ENCODE measurements around the gene PNKD. TPM values are rescaled to one million over a fixed set of nuclear protein-coding genes. Genes with fewer than 3 reads are reported as not detected.

PNKD gene
- total RNA-seq, 1 experiment from 2014 or later, result 97.7 TPM

DNA sequence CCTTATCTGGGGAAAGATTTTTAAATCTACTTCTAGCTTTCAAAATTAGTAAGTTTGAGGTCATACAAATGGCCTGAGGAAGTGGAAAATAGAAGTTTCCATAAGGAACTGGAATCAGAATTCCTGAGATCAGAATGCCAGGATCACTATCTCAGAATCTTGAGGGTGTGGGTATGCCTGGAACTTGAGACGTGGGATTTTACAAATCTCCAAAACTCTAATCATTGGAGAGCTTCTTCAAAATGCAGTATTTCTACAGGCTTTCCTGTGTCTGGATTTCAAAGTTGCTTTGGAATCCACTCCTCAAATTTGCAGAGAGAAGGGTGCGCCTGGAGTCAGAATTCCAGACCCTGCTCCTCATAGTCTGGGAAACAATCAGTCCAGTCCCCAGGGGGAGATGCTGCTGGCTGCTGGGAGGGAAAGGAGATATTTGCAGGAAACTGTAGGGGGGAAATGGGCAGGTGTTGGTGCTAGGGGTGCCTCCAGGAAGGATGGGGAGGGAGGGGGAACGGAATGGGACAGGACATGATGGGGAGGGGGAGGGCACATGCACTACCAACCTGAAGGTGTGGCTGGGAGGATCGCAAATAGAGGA is 55.3 kb downstream of the PNKD start:
- no peaks in the 10 kb centered on the region for H3K9me2 ChIP-seq (replicated peaks; ENCODE audit: low read length)
- no peak overlapping the region for H3K27ac ChIP-seq (ENCODE audit: low read length)
- H3K9ac ChIP-seq (ENCODE audit: low read length), result no peak overlapping the region
- no peak for TF ChIP-seq EZH2 (IDR thresholded peaks at IDR 0.05; ENCODE audit: low read length, unreplicated experiment)
- TF ChIP-seq, protein P1, sequence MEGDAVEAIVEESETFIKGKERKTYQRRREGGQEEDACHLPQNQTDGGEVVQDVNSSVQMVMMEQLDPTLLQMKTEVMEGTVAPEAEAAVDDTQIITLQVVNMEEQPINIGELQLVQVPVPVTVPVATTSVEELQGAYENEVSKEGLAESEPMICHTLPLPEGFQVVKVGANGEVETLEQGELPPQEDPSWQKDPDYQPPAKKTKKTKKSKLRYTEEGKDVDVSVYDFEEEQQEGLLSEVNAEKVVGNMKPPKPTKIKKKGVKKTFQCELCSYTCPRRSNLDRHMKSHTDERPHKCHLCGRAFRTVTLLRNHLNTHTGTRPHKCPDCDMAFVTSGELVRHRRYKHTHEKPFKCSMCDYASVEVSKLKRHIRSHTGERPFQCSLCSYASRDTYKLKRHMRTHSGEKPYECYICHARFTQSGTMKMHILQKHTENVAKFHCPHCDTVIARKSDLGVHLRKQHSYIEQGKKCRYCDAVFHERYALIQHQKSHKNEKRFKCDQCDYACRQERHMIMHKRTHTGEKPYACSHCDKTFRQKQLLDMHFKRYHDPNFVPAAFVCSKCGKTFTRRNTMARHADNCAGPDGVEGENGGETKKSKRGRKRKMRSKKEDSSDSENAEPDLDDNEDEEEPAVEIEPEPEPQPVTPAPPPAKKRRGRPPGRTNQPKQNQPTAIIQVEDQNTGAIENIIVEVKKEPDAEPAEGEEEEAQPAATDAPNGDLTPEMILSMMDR (conservative IDR thresholded peaks at IDR 0.05; ENCODE audit: low read depth, low read length), result no peak
- TF ChIP-seq EZH2phosphoT487 (IDR thresholded peaks at IDR 0.05; ENCODE audit: borderline replicate concordance, low read length), result no peak
- no peaks in the 10 kb centered on the region for H4K20me1 ChIP-seq (ENCODE audit: low read length)
- no peaks in the 10 kb centered on the region for H3K9me3 ChIP-seq (ENCODE audit: low read length)
- no peak for DNase-seq
- H2AFZ ChIP-seq (ENCODE audit: low read length), result no peak overlapping the region
- H3K4me3 ChIP-seq (ENCODE audit: low read length), result no peak overlapping the region
- no peaks in the 10 kb centered on the region for H3F3A ChIP-seq (ENCODE audit: low read length, unreplicated experiment)
- ATAC-seq, result no peak
- no peaks in the 10 kb centered on the region for H3K36me3 ChIP-seq (ENCODE audit: low read depth, low read length)
- CTCF ChIA-PET, result no interaction called here
- H3K4me1 ChIP-seq (ENCODE audit: insufficient read depth, low read length), result peaks cover 10% of the 10 kb centered on the region
- no peaks in the 10 kb centered on the region for H3K27me3 ChIP-seq (ENCODE audit: low read length)
- no peak overlapping the region for H3K4me2 ChIP-seq (ENCODE audit: low read length)
- no TSS peak for BruUV-seq (replicated peaks)
- H3K79me2 ChIP-seq (ENCODE audit: low read length), result no peaks in the 10 kb centered on the region
- POLR2A ChIA-PET (ENCODE audit: unreplicated experiment), result no interaction called here
- intact Hi-C loops (cut with micrococcal nuclease), result no loop called here

DNA sequence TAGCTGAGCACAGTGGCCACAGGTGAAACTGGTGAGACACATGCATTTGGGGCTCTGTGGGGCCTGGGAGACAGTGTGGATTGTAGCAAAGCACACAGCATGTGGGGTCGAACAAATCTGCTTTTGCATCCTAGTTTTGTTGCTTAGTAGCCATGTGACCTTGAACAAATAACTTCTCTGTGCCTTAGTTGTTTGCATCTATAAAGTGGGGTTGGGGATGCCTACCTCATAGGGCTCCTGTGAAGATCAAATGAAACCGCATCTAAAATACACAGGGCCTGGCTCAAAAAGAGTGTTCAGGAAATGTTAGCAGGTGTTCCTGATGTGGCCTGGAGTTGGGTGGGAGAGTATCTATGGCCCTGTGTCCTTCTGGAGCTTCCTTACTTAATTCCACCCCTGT is 56.0 kb downstream of the PNKD start:
- BruUV-seq (replicated peaks), result no TSS peak
- H4K20me1 ChIP-seq (ENCODE audit: low read length), result no peaks in the 10 kb centered on the region
- H3K4me1 ChIP-seq (ENCODE audit: insufficient read depth, low read length), result peaks cover 10% of the 10 kb centered on the region
- no peak overlapping the region for H3K27ac ChIP-seq (ENCODE audit: low read length)
- H3K4me3 ChIP-seq (ENCODE audit: low read length), result no peak overlapping the region
- H3K79me2 ChIP-seq (ENCODE audit: low read length), result no peaks in the 10 kb centered on the region
- no peak for ATAC-seq
- no peaks in the 10 kb centered on the region for H3K9me3 ChIP-seq (ENCODE audit: low read length)
- TF ChIP-seq EZH2phosphoT487 (IDR thresholded peaks at IDR 0.05; ENCODE audit: borderline replicate concordance, low read length) (no peak), EZH2 (IDR thresholded peaks at IDR 0.05; ENCODE audit: low read length, unreplicated experiment) (no peak)
- TF ChIP-seq, protein P1 (conservative IDR thresholded peaks at IDR 0.05; ENCODE audit: low read depth, low read length), result no peak
- H3K9ac ChIP-seq (ENCODE audit: low read length), result no peak overlapping the region
- no peak overlapping the region for H2AFZ ChIP-seq (ENCODE audit: low read length)
- DNase-seq, result no peak
- H3F3A ChIP-seq (ENCODE audit: low read length, unreplicated experiment), result no peaks in the 10 kb centered on the region
- no peaks in the 10 kb centered on the region for H3K36me3 ChIP-seq (ENCODE audit: low read depth, low read length)
- no peak overlapping the region for H3K4me2 ChIP-seq (ENCODE audit: low read length)
- intact Hi-C loops (cut with micrococcal nuclease), result no loop called here
- ChIA-PET POLR2A (ENCODE audit: unreplicated experiment) (no interaction called here), CTCF (no interaction called here)
- H3K9me2 ChIP-seq (replicated peaks; ENCODE audit: low read length), result no peaks in the 10 kb centered on the region
- no peaks in the 10 kb centered on the region for H3K27me3 ChIP-seq (ENCODE audit: low read length)

DNA sequence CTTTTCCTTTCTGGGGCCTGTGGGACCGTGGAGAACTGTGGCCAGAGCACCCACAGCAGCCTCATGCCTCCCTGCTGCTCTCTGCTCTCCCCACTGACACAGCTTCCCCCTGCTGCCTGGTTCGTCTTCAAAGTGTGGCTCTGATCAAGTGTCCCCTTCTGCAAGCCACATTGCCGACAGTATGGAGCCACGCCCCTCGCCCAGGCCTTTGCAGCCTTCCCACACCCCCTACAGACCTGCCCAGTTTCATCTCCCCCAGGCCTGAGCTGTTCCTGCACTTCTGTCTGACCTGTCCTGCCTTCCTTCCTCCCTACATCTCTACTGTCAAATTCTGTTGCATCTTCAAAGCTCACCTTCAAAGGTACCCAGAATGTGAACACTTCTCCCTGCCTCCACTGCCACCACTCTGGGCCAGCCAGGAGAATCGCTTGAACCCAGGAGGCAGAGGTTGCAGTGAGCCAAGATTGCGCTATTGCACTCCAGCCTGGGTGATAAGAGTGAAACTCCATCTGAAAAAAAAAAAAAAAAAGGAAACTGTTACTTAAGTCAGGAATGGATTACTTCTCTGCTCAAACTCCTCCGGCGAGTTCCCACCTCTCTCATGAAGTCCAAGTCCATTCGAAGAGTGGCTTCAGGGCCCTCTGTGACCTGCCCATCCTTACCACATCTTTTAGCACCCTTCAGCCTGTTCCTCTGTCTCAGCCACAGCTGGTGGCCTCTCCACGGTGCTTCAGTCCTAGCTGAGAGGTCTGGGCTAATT is 57.3 kb downstream of the PNKD start:
- intact Hi-C loops (cut with micrococcal nuclease), result no loop called here
- Histone ChIP-seq H4K20me1 (ENCODE audit: low read length) (no peaks in the 10 kb centered on the region), H3K9me2 (replicated peaks; ENCODE audit: low read length) (no peaks in the 10 kb centered on the region), H3K4me2 (ENCODE audit: low read length) (no peak overlapping the region), H2AFZ (ENCODE audit: low read length) (no peak overlapping the region), H3K27me3 (ENCODE audit: low read length) (no peaks in the 10 kb centered on the region), H3K9ac (ENCODE audit: low read length) (no peak overlapping the region), H3K27ac (ENCODE audit: low read length) (no peak overlapping the region), H3K36me3 (ENCODE audit: low read depth, low read length) (no peaks in the 10 kb centered on the region), H3K4me3 (ENCODE audit: low read length) (no peak overlapping the region), H3F3A (ENCODE audit: low read length, unreplicated experiment) (no peaks in the 10 kb centered on the region), H3K79me2 (ENCODE audit: low read length) (no peaks in the 10 kb centered on the region), H3K9me3 (ENCODE audit: low read length) (no peaks in the 10 kb centered on the region), H3K4me1 (ENCODE audit: insufficient read depth, low read length) (peaks cover 10% of the 10 kb centered on the region)
- no peak for DNase-seq
- no peak for ATAC-seq
- CTCF ChIA-PET, result no interaction called here
- BruUV-seq (replicated peaks), result no TSS peak
- TF ChIP-seq EZH2 (IDR thresholded peaks at IDR 0.05; ENCODE audit: low read length, unreplicated experiment), result no peak
- TF ChIP-seq, protein P1 (conservative IDR thresholded peaks at IDR 0.05; ENCODE audit: low read depth, low read length), result no peak
- no peak for TF ChIP-seq EZH2phosphoT487 (IDR thresholded peaks at IDR 0.05; ENCODE audit: borderline replicate concordance, low read length)
- POLR2A ChIA-PET (ENCODE audit: unreplicated experiment), result no interaction called here
